IgD-negative memory B cell (primary cell): Measurements from ENCODE around the gene MICAL3. TPM values are rescaled to one million over a fixed set of nuclear protein-coding genes. Genes with fewer than 3 reads are reported as not detected.
"Not testable (repeated sequence)": the region's sequence is repeated elsewhere in the genome, so short reads cannot be mapped to it uniquely, and the experiment has no call there.

Experiments used
- H3K27ac Mint-ChIP-seq, 3 donors: one replicate each; pipeline ENCODE4 v1.8.0; 2020 to 2022; ENCODE audit warnings: mild to moderate bottlenecking in 3 of 3, mixed read lengths in 3 of 3, moderate library complexity in 1 of 3
- H3K27me3 Mint-ChIP-seq: one replicate; pipeline ENCODE4 v1.8.0; 2021; ENCODE audit warnings: mixed read lengths
- H3K36me3 Mint-ChIP-seq: one replicate; pipeline ENCODE4 v1.8.0; 2020; ENCODE audit warnings: mild to moderate bottlenecking, mixed read lengths
- H3K4me1 Mint-ChIP-seq, 3 donors: one replicate each; pipeline ENCODE4 v1.8.0; 2020 to 2022; ENCODE audit warnings: mixed read lengths in 3 of 3, mild to moderate bottlenecking in 1 of 3
- H3K4me3 Mint-ChIP-seq, 4 donors: one replicate each; pipeline ENCODE4 v1.8.0; 2020 to 2022; ENCODE audit warnings: mild to moderate bottlenecking in 4 of 4, mixed read lengths in 4 of 4, moderate library complexity in 3 of 4
- H3K9me3 Mint-ChIP-seq, 3 donors: one replicate each; pipeline ENCODE4 v1.8.0; 2020 to 2021; ENCODE audit warnings: mixed read lengths in 3 of 3, mild to moderate bottlenecking in 1 of 3
- polyA plus RNA-seq: library from polyadenylated mRNA; unstranded; fragments of 300-500 nt; fragmentation: Illumina TruSeq; gene quantifications from one replicate; pipeline ENCODE4 v1.2.3, GENCODE V29; 2021

Gene MICAL3
- polyA plus RNA-seq, 1 donor from 2014 or later: 12.0 TPM

GRCh38 chr22:18029686-18030267 lies 5.4 kb upstream of the MICAL3 start:
- H3K36me3 Mint-ChIP-seq: no peaks in the 10 kb centered on the region

GRCh38 chr22:18028817-18029527 lies 4.6 kb upstream of the MICAL3 start:
- Mint-ChIP-seq H3K4me1 (peaks cover 7 to 9% (median 8%) of the 10 kb centered on the region in 3 donors), H3K27me3 (no peaks in the 10 kb centered on the region), H3K4me3 (no peak overlapping the region), H3K36me3 (no peaks in the 10 kb centered on the region), H3K27ac (no peak overlapping the region), H3K9me3 (no peaks in the 10 kb centered on the region)

More at GRCh38 chr22:18029686-18030267, 5.4 kb upstream of the MICAL3 start:
- Mint-ChIP-seq H3K27ac (no peak overlapping the region), H3K4me1 (peaks cover 5 to 6% (median 5%) of the 10 kb centered on the region in 3 donors), H3K4me3 (no peak overlapping the region), H3K9me3 (no peaks in the 10 kb centered on the region), H3K27me3 (no peaks in the 10 kb centered on the region)

GRCh38 chr22:18025898-18026297 lies 1.5 kb upstream of the MICAL3 start:
- H3K4me1 Mint-ChIP-seq: peaks cover 11 to 16% (median 13%) of the 10 kb centered on the region in 3 donors
- not testable (repeated sequence) for H3K27me3 Mint-ChIP-seq, H3K4me3 Mint-ChIP-seq, H3K36me3 Mint-ChIP-seq, H3K27ac Mint-ChIP-seq, H3K9me3 Mint-ChIP-seq

GRCh38 chr22:18024956-18025720 lies 777 bp upstream of the MICAL3 start:
- Mint-ChIP-seq H3K4me1 (peaks cover 11 to 16% (median 13%) of the 10 kb centered on the region in 3 donors), H3K36me3 (no peaks in the 10 kb centered on the region), H3K9me3 (no peaks in the 10 kb centered on the region), H3K27me3 (peaks cover 2% of the 10 kb centered on the region), H3K4me3 (peak overlapping the region; percentile 87 to 94 (median 92)), H3K27ac (peak overlapping the region; percentile 36 to 93 (median 47))

- no peaks in the 10 kb centered on the region for H3K36me3 Mint-ChIP-seq
- H3K4me1 Mint-ChIP-seq: peaks cover 11 to 16% (median 13%) of the 10 kb centered on the region in 3 donors
- H3K4me3 Mint-ChIP-seq: peak overlapping the region; percentile 83 to 98 (median 95)
- peak overlapping the region in 2 of 3 donors; percentile 6 to 22 for H3K27ac Mint-ChIP-seq
- peaks cover 2% of the 10 kb centered on the region for H3K27me3 Mint-ChIP-seq
- no peaks in the 10 kb centered on the region for H3K9me3 Mint-ChIP-seq
Observed at GRCh38 chr22:18023509-18024275, 669 bp downstream of the MICAL3 start.

GRCh38 chr22:18022876-18023275 lies 1.5 kb downstream of the MICAL3 start:
- peaks cover 11 to 16% (median 13%) of the 10 kb centered on the region in 3 donors for H3K4me1 Mint-ChIP-seq
- H3K36me3 Mint-ChIP-seq: no peaks in the 10 kb centered on the region
- H3K9me3 Mint-ChIP-seq: no peaks in the 10 kb centered on the region
- peak overlapping the region; percentile 10 to 96 (median 88) for H3K4me3 Mint-ChIP-seq
- H3K27me3 Mint-ChIP-seq: peaks cover 2% of the 10 kb centered on the region
- H3K27ac Mint-ChIP-seq: peak overlapping the region in 1 of 3 donors; percentile 28

GRCh38 chr22:18021431-18021830 lies 2.9 kb downstream of the MICAL3 start:
- peak overlapping the region in 1 of 4 donors; percentile 46 for H3K4me3 Mint-ChIP-seq
- no peak overlapping the region for H3K27ac Mint-ChIP-seq

GRCh38 chr22:18020743-18021142 lies 3.6 kb downstream of the MICAL3 start:
- H3K4me3 Mint-ChIP-seq: peak overlapping the region in 1 of 4 donors; percentile 46

More at GRCh38 chr22:18021431-18021830, 2.9 kb downstream of the MICAL3 start:
- H3K36me3 Mint-ChIP-seq: no peaks in the 10 kb centered on the region
- peaks cover 11 to 16% (median 13%) of the 10 kb centered on the region in 3 donors for H3K4me1 Mint-ChIP-seq
- peaks cover 2% of the 10 kb centered on the region for H3K27me3 Mint-ChIP-seq
- no peaks in the 10 kb centered on the region for H3K9me3 Mint-ChIP-seq

GRCh38 chr22:18013947-18014346 lies 10.4 kb downstream of the MICAL3 start:
- H3K4me1 Mint-ChIP-seq: peaks cover 11 to 19% (median 14%) of the 10 kb centered on the region in 3 donors
- peak overlapping the region in 1 of 3 donors; percentile 62 for H3K27ac Mint-ChIP-seq
- H3K27me3 Mint-ChIP-seq: no peaks in the 10 kb centered on the region
- H3K4me3 Mint-ChIP-seq: no peak overlapping the region
- no peaks in the 10 kb centered on the region for H3K9me3 Mint-ChIP-seq
- H3K36me3 Mint-ChIP-seq: no peaks in the 10 kb centered on the region

More at GRCh38 chr22:18020743-18021142, 3.6 kb downstream of the MICAL3 start:
- H3K27ac Mint-ChIP-seq, H3K9me3 Mint-ChIP-seq, H3K27me3 Mint-ChIP-seq, H3K36me3 Mint-ChIP-seq: not testable (repeated sequence)
- H3K4me1 Mint-ChIP-seq: peaks cover 11 to 16% (median 13%) of the 10 kb centered on the region in 3 donors

- Mint-ChIP-seq H3K9me3 (no peaks in the 10 kb centered on the region), H3K4me3 (no peak overlapping the region), H3K27me3 (no peaks in the 10 kb centered on the region), H3K27ac (no peak overlapping the region), H3K36me3 (no peaks in the 10 kb centered on the region), H3K4me1 (peaks cover 13 to 23% (median 15%) of the 10 kb centered on the region in 3 donors)
Observed at GRCh38 chr22:18013436-18013835, 10.9 kb downstream of the MICAL3 start.

GRCh38 chr22:18012531-18012930 lies 11.8 kb downstream of the MICAL3 start:
- Mint-ChIP-seq H3K9me3 (no peaks in the 10 kb centered on the region), H3K36me3 (no peaks in the 10 kb centered on the region), H3K4me3 (no peak overlapping the region), H3K4me1 (peaks cover 15 to 23% (median 18%) of the 10 kb centered on the region in 3 donors), H3K27me3 (no peaks in the 10 kb centered on the region), H3K27ac (peak overlapping the region; percentile 10 to 61 (median 48))

- Mint-ChIP-seq H3K36me3 (no peaks in the 10 kb centered on the region), H3K4me1 (peaks cover 23 to 31% (median 30%) of the 10 kb centered on the region in 3 donors), H3K27ac (peak overlapping the region; percentile 48 to 96 (median 95)), H3K27me3 (no peaks in the 10 kb centered on the region), H3K9me3 (no peaks in the 10 kb centered on the region), H3K4me3 (peak overlapping the region; percentile 21 to 89 (median 68))
Observed at GRCh38 chr22:18010266-18010665, 14.1 kb downstream of the MICAL3 start.

GRCh38 chr22:18008136-18008535 lies 16.2 kb downstream of the MICAL3 start:
- peak overlapping the region in 1 of 3 donors; percentile 62 for H3K27ac Mint-ChIP-seq
- peaks cover 29 to 41% (median 30%) of the 10 kb centered on the region in 3 donors for H3K4me1 Mint-ChIP-seq
- H3K36me3 Mint-ChIP-seq: no peaks in the 10 kb centered on the region
- no peaks in the 10 kb centered on the region for H3K27me3 Mint-ChIP-seq
- no peaks in the 10 kb centered on the region for H3K9me3 Mint-ChIP-seq
- H3K4me3 Mint-ChIP-seq: peak overlapping the region in 1 of 4 donors; percentile 63

GRCh38 chr22:18005201-18005926 lies 19.0 kb downstream of the MICAL3 start:
- Mint-ChIP-seq H3K4me3 (peak overlapping the region; percentile 9 to 85 (median 52)), H3K27me3 (peaks cover 1% of the 10 kb centered on the region), H3K27ac (peak overlapping the region; percentile 33 to 91 (median 81)), H3K4me1 (peaks cover 29 to 43% (median 30%) of the 10 kb centered on the region in 3 donors), H3K9me3 (no peaks in the 10 kb centered on the region), H3K36me3 (no peaks in the 10 kb centered on the region)
